Pancreas (tissue), 10 donors: Measurements from ENCODE around the gene COL21A1. TPM values are rescaled to one million over a fixed set of nuclear protein-coding genes. Genes with fewer than 3 reads are reported as not detected.

ENCODE experiments used
- ATAC-seq, 4 donors: fragments of 200-7000 bp; cut with Tn5 transposase; one replicate each; pipeline versions ENCODE4 v1.8.0 to v1.9.1; 2020; ENCODE audit warnings: mild to moderate bottlenecking in 4 of 4, moderate library complexity in 4 of 4
- DNase-seq, 6 donors: peaks; one replicate each; pipeline ENCODE4 v3.0.0-alpha.2; 2020
- FAIRE-seq: peaks from 2 replicates; lab custom pipeline; 2012; peaks lifted over from hg19 to GRCh38; lab: Jason Lieb, UNC
- H3K27ac ChIP-seq, 4 donors: fragments of 200-600 bp; sonication (generic); 1 replicate in 3 of 4; 2 replicates in 1 of 4; pipeline versions ENCODE4 v1.5.0 to v1.8.0; 2020
- H3K27me3 ChIP-seq, 4 donors: fragments of 200-600 bp; one replicate each; pipeline ENCODE4 v1.8.0; 2021
- H3K36me3 ChIP-seq, 3 donors: fragments of 200-600 bp; sonication (generic) in 1 of 3; one replicate each; pipeline versions ENCODE4 v1.5.0 to v1.8.0; 2020 to 2021
- H3K4me1 ChIP-seq, 3 donors: fragments of 200-600 bp; one replicate each; pipeline ENCODE4 v1.8.0; 2021
- H3K4me3 ChIP-seq, 4 donors: fragments of 200-600 bp; sonication (generic) in 2 of 4; one replicate each; pipeline versions ENCODE4 v1.5.0 to v1.8.0; 2020 to 2021
- H3K9me3 ChIP-seq, 4 donors: fragments of 200-600 bp; one replicate each; pipeline ENCODE4 v1.8.0; 2021
- CTCF ChIP-seq, 4 donors: fragments of 200-600 bp; sonication (generic) in 3 of 4; IDR thresholded peaks; one replicate each; pipeline versions ENCODE4 v1.5.0 to v1.8.0; 2021; ENCODE audit warnings: antibody characterized with exemption in 4 of 4
- WGBS, 2 donors: extraction: QIAGEN DNeasy Blood & Tissue Kit; methylation state at CpG; one replicate each; pipeline ENCODE4 v1.1.7; 2013; 5-methylcytosine and 5-hydroxymethylcytosine counted together
- intact Hi-C, 3 donors: fragments of 100-400 bp; cut with DNase I; formaldehyde crosslinking; loops; one replicate each; pipeline versions ENCODE4 v1.11.1 to v1.14.2; 2022
- polyA plus RNA-seq, 2 donors: library from polyadenylated mRNA; stranded (reverse); fragments of 200-250 nt; gene quantifications; one replicate each; pipeline ENCODE4 v1.2.3, GENCODE V29; 2013
- total RNA-seq, 6 donors: library from RNA; stranded (reverse); fragmentation: NEBNext Ultra II Directional in 4 of 6; extraction: Animal tissue kit (Norgen Biotek cat#: 25700) in 4 of 6; gene quantifications; one replicate each; pipeline versions ENCODE4 v1.2.1 to v1.2.4, GENCODE V29; 2021 to 2023
- donor health status: healthy with polysubstance abuse.
- donor health status: DM: no; HTN: no; CAD: no; lungs with moderate emphysema.
- donor health status: DM: no; HTN: no; CAD: no.
- donor health status: control.
- donor health status: control.
- donor health status: Bipolar disorder and iron deficiency.
- donor health status: DM: yes; HTN: yes; CAD: no.
- donor health status: DM: no; HTN: no; CAD: no.
- donor health status: DM: no; HTN: no; CAD: no.
- donor health status: DM: yes; HTN: yes; CAD: no.

The COL21A1 gene
- total and polyA plus RNA-seq, 8 donors = 0.28 to 1.8 (median 0.60) TPM

- Histone ChIP-seq H3K27me3 (no peaks in the 10 kb centered on the region), H3K9me3 (no peaks in the 10 kb centered on the region), H3K27ac (no peak overlapping the region), H3K4me1 (no peaks in the 10 kb centered on the region), H3K36me3 (no peaks in the 10 kb centered on the region), H3K4me3 (no peak overlapping the region)
- TF ChIP-seq CTCF (IDR thresholded peaks at IDR 0.05) = no peak
- intact Hi-C loops = no loop called here
- DNase-seq = no peak
- no peak for ATAC-seq
- no peak for FAIRE-seq
These were observed 182.0 kb downstream of the COL21A1 start for GRCh38 chr6:56065408-56065807.

- intact Hi-C loops = no loop called here
- no peaks in the 10 kb centered on the region for H3K36me3 ChIP-seq
- no peak for ATAC-seq
- TF ChIP-seq CTCF (IDR thresholded peaks at IDR 0.05) = no peak
- 26 to 32% methylated on average over 1 of the region's 1 CpG for WGBS, 2 donors
- no peaks in the 10 kb centered on the region for H3K9me3 ChIP-seq
- H3K4me1 ChIP-seq = no peaks in the 10 kb centered on the region
- no peak for FAIRE-seq
- H3K27ac ChIP-seq = no peak overlapping the region
- H3K27me3 ChIP-seq = no peaks in the 10 kb centered on the region
- DNase-seq = no peak
- H3K4me3 ChIP-seq = no peak overlapping the region
These were observed 184.5 kb downstream of the COL21A1 start for GRCh38 chr6:56062836-56063235.

- Histone ChIP-seq H3K27ac (no peak overlapping the region), H3K9me3 (no peaks in the 10 kb centered on the region), H3K4me1 (no peaks in the 10 kb centered on the region), H3K27me3 (no peaks in the 10 kb centered on the region), H3K36me3 (no peaks in the 10 kb centered on the region), H3K4me3 (no peak overlapping the region)
- WGBS, 2 donors = 57 to 63% methylated on average over 2 of the region's 2 CpGs
- no peak for TF ChIP-seq CTCF (IDR thresholded peaks at IDR 0.05)
- intact Hi-C loops = no loop called here
- no peak for DNase-seq
- ATAC-seq = no peak
- FAIRE-seq = no peak
These were observed 188.7 kb downstream of the COL21A1 start for GRCh38 chr6:56058636-56059035.

GRCh38 chr6:56055081-56055704 lies 192.2 kb downstream of the COL21A1 start:
- ATAC-seq (no peak), FAIRE-seq (no peak), DNase-seq (no peak)
- Histone ChIP-seq H3K4me3 (no peak overlapping the region), H3K4me1 (no peaks in the 10 kb centered on the region), H3K27me3 (no peaks in the 10 kb centered on the region), H3K27ac (no peak overlapping the region), H3K36me3 (no peaks in the 10 kb centered on the region), H3K9me3 (no peaks in the 10 kb centered on the region)
- 65 to 81% methylated on average over 7 of the region's 7 CpGs for WGBS, 2 donors
- TF ChIP-seq CTCF (IDR thresholded peaks at IDR 0.05) = no peak
- intact Hi-C loops = no loop called here

GRCh38 chr6:56051202-56051598 lies 196.2 kb downstream of the COL21A1 start:
- H3K4me3 ChIP-seq = no peak overlapping the region
- no peaks in the 10 kb centered on the region for H3K9me3 ChIP-seq
- no peaks in the 10 kb centered on the region for H3K27me3 ChIP-seq
- no peaks in the 10 kb centered on the region for H3K36me3 ChIP-seq
- no peaks in the 10 kb centered on the region for H3K4me1 ChIP-seq
- TF ChIP-seq CTCF (IDR thresholded peaks at IDR 0.05) = no peak
- ATAC-seq (no peak), FAIRE-seq (no peak), DNase-seq (no peak)
- intact Hi-C loops = no loop called here
- H3K27ac ChIP-seq = no peak overlapping the region
